ENCODE results near the gene CTDP1.
A peak's percentile ranks its signal among the peaks of the same experiment; 100 is the strongest.

CTDP1 gene

DNA sequence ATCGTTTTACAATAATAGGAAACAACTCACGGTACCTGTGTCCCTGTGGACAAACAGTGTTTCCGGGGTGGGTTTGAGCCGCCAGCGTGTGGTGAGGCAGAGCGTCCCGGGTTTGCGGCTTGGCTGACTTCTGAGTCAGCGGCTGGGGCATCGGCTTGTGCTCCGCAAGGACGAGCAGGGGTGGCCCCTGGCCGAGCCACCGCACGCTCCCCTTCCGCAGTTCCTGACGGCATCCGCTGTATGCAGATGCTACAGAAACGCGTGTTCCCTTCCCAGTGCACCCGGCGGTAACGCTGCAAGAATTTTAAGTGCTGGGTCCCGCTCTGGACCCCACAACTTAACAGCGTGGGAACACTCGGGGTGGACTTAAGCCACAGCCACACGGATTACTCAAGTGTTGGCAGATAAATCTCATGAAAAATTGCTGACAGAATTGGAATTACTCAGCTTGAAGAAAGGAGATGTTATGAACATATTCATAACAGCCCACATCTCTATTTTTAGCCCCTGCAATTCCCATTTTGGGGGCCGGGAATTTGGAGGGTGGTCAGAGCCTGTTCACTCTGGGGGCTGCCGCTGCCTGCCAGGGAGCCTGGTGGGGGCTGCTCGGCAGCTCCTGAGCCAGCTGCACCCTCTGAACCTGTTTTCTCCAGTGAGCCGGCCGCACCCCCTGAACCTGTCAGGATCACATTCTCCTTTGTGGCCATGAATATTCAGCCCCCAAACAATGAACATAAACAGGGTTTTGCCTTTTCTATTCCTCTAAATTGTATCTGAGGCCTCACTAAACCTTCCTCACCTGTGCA, 105.6 kb downstream of the CTDP1 start:
- no peak for DNase-seq (ENCODE audit: low spot score)

GRCh38 chr18:79785831-79786230, 106.2 kb downstream of the CTDP1 start:
- no peak for DNase-seq (ENCODE audit: low spot score)

GRCh38 chr18:79786304-79786703, 106.7 kb downstream of the CTDP1 start:
- DNase-seq (ENCODE audit: low spot score), result no peak

DNA sequence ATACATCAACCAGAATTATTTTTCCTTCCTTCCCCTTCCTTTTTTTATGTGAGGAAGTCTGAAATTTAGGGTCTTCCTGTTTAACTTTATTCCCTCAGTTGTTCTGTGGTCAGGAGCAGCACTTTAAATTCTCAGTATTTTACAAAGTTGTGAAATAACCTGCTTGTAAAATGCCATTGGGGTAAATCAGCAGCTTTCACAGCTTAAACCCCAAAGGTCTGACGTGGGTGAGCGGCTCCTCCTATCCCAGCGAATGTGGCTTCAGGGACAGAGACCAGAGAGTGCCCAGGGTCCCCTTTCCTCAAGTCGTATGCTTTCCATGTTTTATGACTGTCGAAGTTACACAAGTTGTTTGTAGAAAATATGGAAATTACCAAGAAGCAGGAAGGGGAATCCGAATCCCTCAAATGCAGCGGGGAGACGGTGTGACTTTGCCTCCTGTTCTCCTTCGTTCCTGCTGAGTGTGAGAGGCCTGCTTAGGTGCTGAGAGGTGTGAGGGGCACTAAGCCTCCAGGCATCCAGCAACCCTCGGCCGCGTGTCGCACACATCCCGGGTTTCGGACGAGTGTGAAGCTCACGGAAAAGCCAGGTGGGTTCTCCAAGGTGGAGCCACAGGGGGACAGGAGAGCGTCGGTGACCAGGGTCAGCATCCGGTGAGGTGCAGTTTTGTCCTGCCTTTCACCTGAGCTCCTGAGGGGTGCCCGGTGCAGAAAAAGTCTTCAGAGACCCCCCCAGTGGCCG, 107.4 kb downstream of the CTDP1 start:
- peak; percentile 71 for DNase-seq (ENCODE audit: low spot score)

DNA sequence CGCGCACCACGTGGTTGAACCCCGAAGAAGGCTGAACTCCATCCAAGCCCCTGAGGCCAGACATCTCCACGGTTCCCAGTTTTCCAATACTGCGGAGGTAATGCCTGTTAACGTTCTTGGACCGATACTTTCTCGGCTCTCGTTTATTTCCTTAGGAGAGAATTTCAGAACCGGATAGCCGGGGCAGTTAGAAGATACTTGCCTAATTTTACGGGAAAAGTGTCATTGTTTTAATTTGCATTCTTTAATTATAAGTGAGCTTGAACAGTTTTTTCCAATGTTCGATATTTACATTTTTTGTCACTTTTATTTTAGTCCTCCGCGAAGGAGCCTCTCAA, 107.9 kb downstream of the CTDP1 start:
- no peak for DNase-seq (ENCODE audit: low spot score)

DNA sequence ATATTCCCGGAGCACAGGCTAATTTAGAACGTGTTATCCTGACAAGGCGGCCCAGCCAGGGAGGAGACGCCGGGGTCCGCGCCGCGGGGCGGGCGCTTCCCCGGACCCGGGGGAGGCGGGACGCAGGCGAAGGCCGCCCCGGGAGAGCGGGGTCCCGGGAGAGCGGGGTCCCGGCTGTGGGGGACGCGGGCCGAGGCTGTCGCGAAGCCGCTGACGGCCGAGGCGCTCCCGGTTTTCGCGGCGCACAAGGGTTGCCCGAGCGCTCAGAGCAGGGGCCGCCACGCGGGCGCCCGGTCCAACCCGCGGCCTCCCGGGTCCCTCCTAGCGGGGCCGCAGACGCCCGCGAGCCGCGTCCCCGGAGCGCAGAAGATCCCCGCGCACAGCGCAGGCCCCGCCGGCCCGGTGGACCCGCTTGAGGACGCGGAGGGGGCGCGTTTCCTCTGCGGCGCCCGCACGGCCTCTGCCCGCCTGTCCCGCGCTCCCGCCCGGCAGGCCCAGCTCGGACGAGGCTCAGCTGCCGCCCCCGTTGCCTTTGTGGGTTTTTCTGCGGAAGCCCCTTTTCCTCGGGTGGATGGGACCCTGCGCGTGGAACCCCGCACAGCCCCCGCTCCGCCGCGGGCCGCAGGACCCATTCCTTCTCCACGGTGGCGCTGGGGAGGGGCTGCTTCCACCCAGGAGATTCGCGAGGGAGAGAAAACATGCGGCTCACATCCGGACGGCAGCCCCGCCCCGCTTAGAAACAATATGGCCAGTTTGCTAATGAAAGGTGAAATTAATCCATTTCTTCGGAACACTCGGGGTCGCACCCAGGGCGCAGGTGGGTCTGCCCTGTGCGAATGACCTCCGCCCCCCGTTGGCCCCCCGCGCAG, 108.5 kb downstream of the CTDP1 start:
- DNase-seq (ENCODE audit: low spot score), result peak; percentile 40

DNA sequence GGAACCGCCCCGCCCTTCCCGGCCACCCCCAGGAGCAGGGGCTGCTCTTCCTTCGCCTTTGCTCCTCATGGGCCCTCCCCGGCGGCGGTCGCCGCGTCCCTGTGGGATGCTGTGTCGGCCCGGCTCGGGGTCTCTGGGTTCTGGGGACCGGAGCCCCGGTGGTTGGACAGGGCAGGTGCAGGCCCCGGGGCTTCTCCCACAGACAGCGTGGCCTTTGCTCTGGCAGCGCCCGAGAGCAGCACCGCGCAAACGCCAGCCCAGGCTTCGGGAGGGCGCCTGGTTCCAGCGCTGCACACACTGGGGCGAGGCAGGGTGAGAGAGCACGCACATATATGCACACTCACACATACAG, 109.1 kb downstream of the CTDP1 start:
- DNase-seq (ENCODE audit: low spot score), result no peak

DNA sequence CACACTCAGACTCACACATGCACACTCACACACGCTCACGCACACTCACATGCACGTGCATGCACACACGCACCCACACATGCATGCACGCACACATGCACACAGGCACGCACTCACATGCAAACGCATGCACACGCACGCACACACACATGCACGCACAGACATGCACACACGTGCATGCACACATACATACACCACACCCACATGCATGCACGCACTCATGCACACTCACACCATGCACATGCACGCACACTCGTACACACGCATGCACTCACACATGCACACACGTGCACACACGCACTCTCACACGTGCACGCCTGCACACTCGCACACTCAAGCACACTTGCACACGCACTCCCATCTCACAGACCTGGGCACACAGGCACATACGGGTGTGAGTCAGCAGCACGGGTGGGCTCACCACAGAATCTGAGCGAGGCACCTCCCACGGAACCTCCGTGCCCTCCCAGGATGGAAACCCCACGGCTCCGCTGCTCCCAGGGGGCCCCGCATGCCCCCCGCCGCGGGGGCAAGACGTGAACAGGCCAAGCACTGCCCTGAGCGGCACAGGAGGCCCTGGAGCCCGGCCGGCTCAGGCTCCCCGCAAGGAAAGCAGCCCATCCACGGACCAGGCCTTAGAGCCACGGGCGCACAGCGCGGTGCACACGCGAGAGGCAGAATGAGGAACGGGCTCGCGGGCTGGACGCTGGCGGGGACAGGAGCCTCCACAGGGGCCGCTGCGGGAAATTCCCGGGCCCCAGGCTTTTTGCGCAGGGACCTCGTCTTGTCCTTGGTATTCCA, 109.7 kb downstream of the CTDP1 start:
- DNase-seq (ENCODE audit: low spot score), result no peak

- no peak for DNase-seq (ENCODE audit: low spot score)
Measured at GRCh38 chr18:79789901-79790890, 110.6 kb downstream of the CTDP1 start.

DNA sequence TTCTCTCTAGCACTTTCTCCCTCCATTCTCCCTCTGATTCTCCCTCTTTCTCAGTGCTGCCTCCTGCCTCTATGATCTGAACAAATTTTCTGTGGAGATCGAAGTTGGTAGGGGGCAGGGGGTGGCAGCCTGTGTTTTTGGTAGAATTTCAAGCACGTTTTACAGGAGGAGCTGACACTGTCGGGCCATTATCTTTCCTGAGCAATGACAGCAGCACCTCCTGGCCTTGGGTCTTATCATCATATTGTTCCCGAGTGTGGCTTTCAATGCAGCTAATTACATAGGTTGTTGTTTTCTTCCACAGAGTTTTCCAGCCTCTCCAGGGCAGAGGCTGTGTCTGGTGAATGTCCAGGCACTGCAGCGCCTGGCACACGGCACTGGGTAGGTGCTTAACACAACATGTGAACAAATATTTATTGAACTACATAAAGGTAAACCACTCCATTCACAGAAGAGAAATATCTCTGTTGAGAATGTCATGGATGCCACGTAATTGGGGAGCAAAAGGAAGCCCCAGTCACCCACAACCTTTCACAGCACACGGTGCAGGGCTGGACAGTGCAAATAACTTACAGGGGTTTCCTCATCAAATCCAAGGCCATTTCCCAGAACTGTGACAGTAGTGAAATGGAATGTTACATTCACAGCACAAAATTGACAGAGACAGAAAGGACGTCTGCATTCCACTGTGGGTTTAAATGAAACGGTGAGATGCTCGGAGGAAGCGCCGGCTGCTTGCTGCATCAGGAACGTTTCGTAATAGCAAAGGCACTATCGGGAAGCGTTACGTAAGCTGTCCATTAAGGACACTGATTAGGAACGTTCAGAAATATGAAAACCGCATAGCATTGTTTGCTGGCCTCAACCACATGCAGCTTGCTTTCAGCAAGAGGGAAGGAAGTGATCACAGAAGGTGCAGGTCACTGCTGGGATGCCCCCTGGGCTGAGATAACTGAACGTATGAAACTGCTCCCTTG, 111.7 kb downstream of the CTDP1 start:
- DNase-seq (ENCODE audit: low spot score), result peak; percentile 91

GRCh38 chr18:79792096-79792987, 112.7 kb downstream of the CTDP1 start:
- DNase-seq (ENCODE audit: low spot score), result no peak

DNA sequence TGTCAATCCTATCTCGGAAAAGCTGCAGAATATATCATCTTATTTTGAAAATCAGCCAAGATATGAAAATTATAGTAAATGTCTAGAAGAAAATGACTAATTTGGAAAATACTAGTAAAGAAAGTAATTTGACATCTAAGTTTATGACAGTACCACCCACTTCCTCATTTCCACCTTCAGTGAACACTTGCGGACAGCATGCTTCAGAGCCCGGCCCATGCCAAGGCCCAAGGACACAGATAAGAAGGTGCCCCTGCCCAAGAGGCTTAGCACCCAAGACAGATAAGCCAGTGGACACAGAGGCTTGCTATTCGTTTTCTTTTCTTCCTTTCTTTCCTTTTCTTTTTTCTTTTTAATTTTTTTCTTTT, 113.4 kb downstream of the CTDP1 start:
- DNase-seq (ENCODE audit: low spot score), result no peak

GRCh38 chr18:79794846-79795245, 115.2 kb downstream of the CTDP1 start:
- no peak for DNase-seq (ENCODE audit: low spot score)

DNA sequence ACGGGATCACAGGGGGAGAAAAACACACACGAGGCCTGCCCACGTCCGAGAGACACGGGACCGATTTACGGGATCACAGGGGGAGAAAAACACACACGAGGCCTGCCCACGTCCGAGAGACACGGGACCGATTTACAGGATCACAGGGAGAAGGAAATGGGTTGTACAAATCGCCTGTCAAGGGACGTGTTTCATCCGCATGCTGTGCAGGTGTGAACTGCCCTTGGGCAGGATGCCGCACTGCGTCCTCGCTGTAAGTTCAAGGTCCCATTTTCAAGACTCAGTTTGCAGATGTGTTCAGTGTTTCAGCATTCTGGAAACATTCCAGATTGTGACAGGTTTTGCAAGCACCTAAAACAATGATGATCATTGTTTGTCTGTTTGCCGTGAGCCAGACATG, 115.8 kb downstream of the CTDP1 start:
- no peak for DNase-seq (ENCODE audit: low spot score)

DNA sequence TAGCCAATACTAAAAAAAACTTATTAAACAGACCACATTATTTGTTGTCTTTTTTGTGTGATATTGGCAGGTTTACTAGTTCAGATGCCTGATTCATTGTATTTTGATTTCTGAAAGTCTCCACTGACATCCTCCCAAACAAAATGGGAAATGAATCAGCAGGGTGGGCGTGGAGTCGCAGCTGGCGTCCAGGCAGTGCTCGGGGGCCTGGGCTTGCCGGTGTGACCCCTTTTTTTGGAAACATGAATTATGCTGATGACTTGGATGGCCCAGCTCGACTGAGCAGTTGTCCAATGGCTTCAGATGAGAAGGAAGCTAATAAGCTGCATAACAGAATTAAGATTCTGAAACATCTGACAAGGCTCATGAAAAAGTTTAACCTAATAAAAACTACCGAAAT, 116.4 kb downstream of the CTDP1 start:
- no peak for DNase-seq (ENCODE audit: low spot score)

DNA sequence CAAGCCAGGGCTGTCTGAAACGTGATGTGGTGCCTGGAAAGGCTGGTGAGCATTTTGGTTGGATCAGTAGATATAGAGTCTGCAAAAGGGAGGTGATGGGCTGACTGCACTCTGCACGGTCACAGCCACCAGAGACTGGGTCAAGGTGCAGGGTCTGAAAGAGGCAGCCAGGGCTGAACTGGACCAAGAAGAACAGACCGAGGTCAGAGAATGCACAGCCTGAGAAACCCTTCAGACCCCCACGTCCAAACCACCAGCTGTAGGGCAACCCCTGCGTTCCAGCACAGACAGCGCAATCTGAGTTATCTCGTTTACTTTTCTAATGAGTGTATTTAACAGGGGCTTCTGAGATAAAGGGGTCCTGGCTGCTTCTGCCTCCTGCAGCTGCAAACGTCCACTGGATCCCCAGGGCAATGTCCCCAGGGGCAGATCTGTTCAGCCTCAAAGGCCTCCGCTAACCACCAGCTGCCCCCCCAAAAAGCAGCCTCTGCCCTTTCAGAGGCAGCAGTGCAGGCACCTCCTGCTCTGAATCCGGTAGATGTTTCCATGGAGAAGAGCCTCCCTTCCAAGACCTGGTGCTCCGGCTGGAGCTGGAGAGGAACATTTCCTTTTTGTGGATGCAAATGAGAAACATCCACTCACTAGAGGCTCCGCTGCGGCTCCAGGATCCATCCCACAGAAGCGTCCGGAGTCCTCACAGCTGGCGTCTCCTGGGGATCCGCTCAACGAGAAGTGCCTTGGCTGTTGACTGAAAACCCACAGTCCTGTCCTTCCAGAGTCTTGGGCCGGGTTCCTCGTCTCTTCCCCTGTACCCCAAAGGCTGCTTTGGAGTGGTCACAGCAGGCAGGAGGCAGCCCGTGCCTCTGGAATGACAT, 117.2 kb downstream of the CTDP1 start:
- DNase-seq (ENCODE audit: low spot score), result peak; percentile 38

DNA sequence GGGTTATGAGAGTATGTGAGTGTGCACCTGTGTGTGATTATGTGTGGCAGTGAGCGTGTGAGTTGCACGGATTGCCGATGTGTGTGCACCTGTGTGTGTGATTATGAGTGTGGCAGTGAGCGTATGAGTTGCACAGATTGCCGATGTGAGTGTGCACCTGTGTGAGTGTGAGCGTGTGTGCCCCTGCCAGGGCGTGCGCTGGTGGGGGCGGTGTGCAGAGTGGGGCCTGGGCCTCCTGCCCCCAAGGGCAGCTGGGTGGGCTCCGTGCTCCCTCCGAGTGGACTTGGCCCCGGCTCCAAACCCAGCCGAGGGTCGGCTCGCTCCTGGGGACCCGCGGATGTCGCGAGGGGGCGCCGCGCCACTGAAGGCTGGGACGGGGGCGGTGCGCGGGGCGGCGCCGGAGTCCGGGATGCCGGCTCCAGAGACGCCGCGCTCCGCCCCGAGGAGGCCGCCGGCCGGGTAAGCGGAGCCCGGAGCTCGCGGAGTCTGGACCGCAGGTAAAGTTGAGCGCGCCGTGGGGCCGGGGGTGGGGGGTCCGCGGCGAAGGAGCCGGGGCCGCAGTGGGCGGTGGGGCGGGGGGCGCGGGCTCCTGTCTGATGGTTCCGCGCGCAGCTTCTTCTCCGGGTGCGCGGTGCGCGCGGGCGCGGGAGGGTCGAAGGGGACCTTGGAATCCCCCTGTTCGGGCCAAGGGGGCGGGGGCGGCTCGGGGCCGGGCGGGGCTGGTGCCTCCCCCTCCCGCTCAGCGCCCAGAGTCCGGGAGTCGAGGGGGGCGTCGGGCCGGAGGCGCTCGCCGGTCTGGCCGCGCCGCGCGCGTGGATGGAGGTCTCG, 118.1 kb downstream of the CTDP1 start, which contains the start of gene KCNG2:
Gene KCNG2, plus strand, starts transcription at position 421 of the 828 bp plus-strand sequence. CDS start 65,730 bp downstream, outside the sequence.
- DNase-seq (ENCODE audit: low spot score), result peak; percentile 69

All from AG20443 (cell line).